Adrenal gland (tissue), 12 donors: ENCODE data around the gene RHEB. TPM values are rescaled to one million over a fixed set of nuclear protein-coding genes. Genes with fewer than 3 reads are reported as not detected.
A peak's percentile ranks its signal among the peaks of the same experiment; 100 is the strongest.

Source experiments
- DNase-seq, 7 donors: peaks; one replicate each; pipeline ENCODE4 v3.0.0-alpha.2; 2019 to 2020
- H3K27ac ChIP-seq, 5 donors: fragments of 200-600 bp; sonication (generic) in 4 of 5; 1 replicate in 3 of 5; 2 replicates in 2 of 5; pipeline versions ENCODE4 v1.5.1 to v1.8.0; 2016 to 2020; ENCODE audit warnings: mild to moderate bottlenecking in 1 of 5
- H3K27me3 ChIP-seq: fragments of 200-600 bp; 2 replicates; pipeline ENCODE4 v1.8.0; 2021
- H3K36me3 ChIP-seq, 2 donors: fragments of 200-600 bp; replicated peaks in 1 of 2; 1 replicate in 1 of 2; 2 replicates in 1 of 2; pipeline versions ENCODE4 v1.5.1 to v1.8.0; 2018 to 2022
- H3K4me1 ChIP-seq, 2 donors: fragments of 200-600 bp; replicated peaks in 1 of 2; 1 replicate in 1 of 2; 2 replicates in 1 of 2; pipeline versions ENCODE4 v1.5.1 to v1.8.0; 2018 to 2021
- H3K4me3 ChIP-seq, 4 donors: fragments of 200-600 bp; sonication (generic) in 3 of 4; one replicate each; pipeline ENCODE4 v1.5.1; 2016 to 2018
- H3K9me3 ChIP-seq, 3 donors: fragments of 200-600 bp; sonication (generic) in 1 of 3; replicated peaks in 1 of 3; 1 replicate in 2 of 3; 2 replicates in 1 of 3; pipeline versions ENCODE4 v1.5.1 to v1.8.0; 2016 to 2021
- CTCF ChIP-seq, 6 experiments: fragments of 450-650 bp in 4 of 6; fragments of 200-600 bp in 2 of 6; sonication (generic) in 1 of 6; IDR thresholded peaks; 1 replicate in 5 of 6; 2 replicates in 1 of 6; pipeline versions ENCODE4 v1.5.1 to v1.8.0; 2016 to 2021; ENCODE audit warnings: antibody characterized with exemption in 6 of 6, mild to moderate bottlenecking in 2 of 6, moderate library complexity in 1 of 6
- POLR2A ChIP-seq, 2 donors: fragments of 450-650 bp; IDR thresholded peaks; one replicate each; pipeline ENCODE4 v1.6.1; 2017; ENCODE audit warnings: antibody characterized with exemption in 2 of 2, mild to moderate bottlenecking in 2 of 2, moderate library complexity in 1 of 2
- WGBS, 4 donors: extraction: QIAGEN DNeasy Blood & Tissue Kit in 2 of 4; methylation state at CpG; one replicate each; pipeline versions ENCODE4 v1.1.5 to v1.1.7; 2013 to 2017; 5-methylcytosine and 5-hydroxymethylcytosine counted together
- intact Hi-C, 2 donors: fragments of 100-400 bp; cut with DNase I; formaldehyde crosslinking; loops; one replicate each; pipeline versions ENCODE4 v1.14.1 to v1.15.0; 2022 to 2023
- microRNA-seq, 3 donors: library from miRNA; unstranded; fragments of <30 nt; microRNA quantifications; one replicate each; pipeline ENCODE4, GENCODE V29; 2017 to 2020
- polyA plus RNA-seq, 3 donors: library from polyadenylated mRNA; stranded (reverse); fragments of 200-250 nt in 2 of 3; fragments of 350-450 nt in 1 of 3; fragmentation: Illumina TruSeq in 1 of 3; extraction: RNeasy Lipid Tissue Mini Kit (QIAGEN cat#74804) in 1 of 3; gene quantifications; one replicate each; pipeline ENCODE4 v1.2.3, GENCODE V29; 2013 to 2014
- small RNA-seq, 2 donors: library from RNA; depleted of rRNA; stranded (forward); fragments of <200 nt; gene quantifications; one replicate each; pipeline ENCODE3, GENCODE V24; 2016
- total RNA-seq, 9 donors: library from RNA; depleted of rRNA in 4 of 9; stranded (reverse); fragments of >200 nt in 4 of 9; fragments of 120-200 nt in 1 of 9; fragmentation: NEBNext Ultra II Directional in 1 of 9; extraction: Animal tissue kit (Norgen Biotek cat#: 25700) in 1 of 9; gene quantifications; one replicate each; pipeline versions ENCODE4 v1.1.0 to v1.2.4, GENCODE V29; 2013 to 2023
- donor health status: healthy with polysubstance abuse.
- donor health status: Bipolar disorder and iron deficiency.
- donor health status: DM: yes; HTN: yes; CAD: no.
- donor health status: DM: no; HTN: no; CAD: no.
- donor health status: DM: no; HTN: no; CAD: no.
- donor health status: DM: yes; HTN: yes; CAD: no.

The RHEB gene
- total and polyA plus RNA-seq, 12 donors, result 66.3 to 309 (median 127) TPM

DNA sequence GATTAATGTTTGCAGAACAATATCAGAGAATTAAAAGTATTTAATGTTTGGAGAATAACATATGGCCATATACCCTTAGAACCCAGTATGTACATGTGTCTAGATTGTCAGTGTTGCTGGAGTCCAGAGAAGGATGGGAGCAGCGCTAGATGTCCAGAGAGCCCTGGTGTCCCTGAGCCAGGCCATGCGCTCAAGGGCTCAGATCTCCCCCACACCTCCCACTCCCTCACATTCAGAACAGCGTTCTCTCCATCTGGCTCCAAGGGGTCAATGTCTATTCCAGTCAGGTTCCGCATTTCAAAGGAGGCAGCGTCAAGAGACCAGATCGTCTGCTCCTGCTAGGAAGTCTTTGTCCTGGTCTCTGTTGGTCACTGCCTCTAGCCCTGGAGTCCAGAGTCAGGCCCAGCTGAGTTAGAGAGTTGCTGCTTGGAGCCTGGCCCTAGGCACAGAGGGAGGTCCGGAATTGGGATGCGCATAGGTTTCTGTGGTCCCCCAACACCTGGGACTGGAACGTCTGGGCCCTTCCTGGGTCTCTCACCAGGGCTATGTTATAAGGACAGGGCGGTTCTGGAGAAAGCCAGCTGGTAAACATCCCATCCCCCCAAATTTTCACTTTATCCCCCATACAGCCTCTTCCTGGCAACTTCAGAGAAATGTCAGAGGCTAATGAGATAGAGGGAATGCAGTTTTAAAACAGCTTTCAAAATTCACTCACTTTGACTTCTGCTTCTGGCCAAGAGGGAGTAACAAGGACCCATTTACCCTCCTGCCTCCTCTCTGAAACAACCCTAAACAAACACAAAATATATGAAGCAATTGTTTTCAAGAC lies 103.4 kb downstream of the RHEB start:
- Histone ChIP-seq H3K36me3 (no peaks in the 10 kb centered on the region), H3K27ac (peak overlapping the region in 1 of 5 donors; percentile 2), H3K27me3 (peaks cover 6% of the 10 kb centered on the region), H3K4me1 (no peaks in the 10 kb centered on the region), H3K4me3 (no peak overlapping the region), H3K9me3 (no peaks in the 10 kb centered on the region)
- no peak for DNase-seq
- 69 to 74% (median 70%) methylated on average over 5 to 10 of the region's 10 CpGs for WGBS, 4 donors
- TF ChIP-seq POLR2A (IDR thresholded peaks at IDR 0.05), result no peak
- no peak for TF ChIP-seq CTCF (IDR thresholded peaks at IDR 0.05)
- intact Hi-C loops, result no loop called here

Small RNAs within 50 kb of the gene (microRNA-seq; reads per million reads assigned to microRNA genes)
- gene MIR3907, result 0 reads per million in 3 donors

Small RNAs within 50 kb of the gene (small RNA-seq; reads per million reads assigned to genes)
- 0 reads per million in 2 donors for gene MIR3907
- 0 reads per million in 2 donors for gene RN7SL76P

Other genes with a start within 250 kb of the RHEB start
- gene NUB1, start 178.1 kb downstream of the RHEB start, total RNA-seq, result 10 to 100 TPM; 33.3 to 68.7 (median 50.6) TPM
- gene NUB1, start 178.1 kb downstream of the RHEB start, polyA plus RNA-seq, result 100 to 1,000 TPM in 1 of 3 donors, 10 to 100 TPM in 2; 22.5 to 127 (median 38.0) TPM
- 10 to 100 TPM in 2 of 9 donors, 1 to 10 TPM in 7; 1.4 to 16.7 (median 3.5) TPM for gene WDR86, start 109.9 kb downstream of the RHEB start, total RNA-seq
- 1 to 10 TPM in 2 of 3 donors, not detected in 1; 5.5 to 7.5 TPM for gene WDR86, start 109.9 kb downstream of the RHEB start, polyA plus RNA-seq
- gene CRYGN, start 79.8 kb downstream of the RHEB start, total RNA-seq, result under 1 TPM in 4 of 9 donors, not detected in 5; 0.11 to 0.88 (median 0.30) TPM
- gene CRYGN, start 79.8 kb downstream of the RHEB start, polyA plus RNA-seq, result under 1 TPM in 2 of 3 donors, not detected in 1; 0.56 to 0.67 TPM